Measurements from ENCODE around the gene CERCAM.

DNA sequence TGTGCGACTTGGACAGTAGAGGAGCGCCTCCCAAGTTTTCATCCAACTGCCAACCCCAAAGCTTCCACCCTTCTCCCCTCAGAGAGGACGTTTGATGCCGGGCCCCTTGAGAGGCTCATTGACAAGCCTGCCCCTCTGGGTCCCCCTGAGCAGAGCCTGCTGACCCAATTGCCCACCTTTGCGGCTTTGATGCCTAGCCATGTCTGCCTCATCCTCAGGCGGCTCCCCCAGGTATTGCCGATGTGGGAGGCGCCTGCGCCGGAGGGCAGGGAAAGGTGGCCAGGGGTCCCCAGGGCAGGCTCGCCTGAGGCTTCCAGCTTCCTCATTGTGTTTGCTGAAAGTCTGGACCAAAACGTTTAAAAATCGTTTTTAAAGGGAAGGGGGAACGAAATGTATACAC, 36.5 kb downstream of the CERCAM start:
- TF ChIP-seq, protein P1, sequence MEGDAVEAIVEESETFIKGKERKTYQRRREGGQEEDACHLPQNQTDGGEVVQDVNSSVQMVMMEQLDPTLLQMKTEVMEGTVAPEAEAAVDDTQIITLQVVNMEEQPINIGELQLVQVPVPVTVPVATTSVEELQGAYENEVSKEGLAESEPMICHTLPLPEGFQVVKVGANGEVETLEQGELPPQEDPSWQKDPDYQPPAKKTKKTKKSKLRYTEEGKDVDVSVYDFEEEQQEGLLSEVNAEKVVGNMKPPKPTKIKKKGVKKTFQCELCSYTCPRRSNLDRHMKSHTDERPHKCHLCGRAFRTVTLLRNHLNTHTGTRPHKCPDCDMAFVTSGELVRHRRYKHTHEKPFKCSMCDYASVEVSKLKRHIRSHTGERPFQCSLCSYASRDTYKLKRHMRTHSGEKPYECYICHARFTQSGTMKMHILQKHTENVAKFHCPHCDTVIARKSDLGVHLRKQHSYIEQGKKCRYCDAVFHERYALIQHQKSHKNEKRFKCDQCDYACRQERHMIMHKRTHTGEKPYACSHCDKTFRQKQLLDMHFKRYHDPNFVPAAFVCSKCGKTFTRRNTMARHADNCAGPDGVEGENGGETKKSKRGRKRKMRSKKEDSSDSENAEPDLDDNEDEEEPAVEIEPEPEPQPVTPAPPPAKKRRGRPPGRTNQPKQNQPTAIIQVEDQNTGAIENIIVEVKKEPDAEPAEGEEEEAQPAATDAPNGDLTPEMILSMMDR (IDR thresholded peaks at IDR 0.05) = no peak
- no peak for TF ChIP-seq POLR2A (IDR thresholded peaks at IDR 0.05)

Measured in uterus (tissue), 2 donors.